ENCODE results near the gene CACNA2D4.
"Not testable (repeated sequence)": the region's sequence is repeated elsewhere in the genome, so short reads cannot be mapped to it uniquely, and the experiment has no call there.

Gene CACNA2D4

GRCh38 chr12:1946296-1946695, 27.8 kb upstream of the CACNA2D4 start:
- no peak overlapping the region for H3K27ac ChIP-seq (ENCODE audit: low read depth in 2 of 2, low read length in 2 of 2)
- H3K4me1 ChIP-seq (ENCODE audit: control insufficient read depth in 2 of 2, insufficient read depth in 2 of 2, low read length in 2 of 2) = peaks cover 0 to 4% of the 10 kb centered on the region in 2 donors
- peaks cover 27 to 38% of the 10 kb centered on the region in 2 donors for H3K36me3 ChIP-seq (ENCODE audit: control insufficient read depth in 2 of 2, insufficient read depth in 2 of 2, low read length in 2 of 2)
- H3K9ac ChIP-seq (ENCODE audit: low read depth in 1 of 2, low read length in 2 of 2) = no peak overlapping the region
- H3K4me3 ChIP-seq (ENCODE audit: low read length in 2 of 2) = no peak overlapping the region
- no peaks in the 10 kb centered on the region for H3K27me3 ChIP-seq (ENCODE audit: control insufficient read depth in 2 of 2, insufficient read depth in 2 of 2, low read length in 2 of 2)
- no peaks in the 10 kb centered on the region for H3K9me3 ChIP-seq (ENCODE audit: control insufficient read depth in 2 of 2, low read length in 2 of 2)

GRCh38 chr12:1945502-1945901, 27.1 kb upstream of the CACNA2D4 start:
- H3K9ac ChIP-seq (ENCODE audit: low read depth in 1 of 2, low read length in 2 of 2); H3K27ac ChIP-seq (ENCODE audit: low read depth in 2 of 2, low read length in 2 of 2); H3K9me3 ChIP-seq (ENCODE audit: control insufficient read depth in 2 of 2, low read length in 2 of 2); H3K4me3 ChIP-seq (ENCODE audit: low read length in 2 of 2); H3K4me1 ChIP-seq (ENCODE audit: control insufficient read depth in 2 of 2, insufficient read depth in 2 of 2, low read length in 2 of 2); H3K27me3 ChIP-seq (ENCODE audit: control insufficient read depth in 2 of 2, insufficient read depth in 2 of 2, low read length in 2 of 2): not testable (repeated sequence)
- peaks cover 25 to 38% of the 10 kb centered on the region in 2 donors for H3K36me3 ChIP-seq (ENCODE audit: control insufficient read depth in 2 of 2, insufficient read depth in 2 of 2, low read length in 2 of 2)

GRCh38 chr12:1939801-1940607, 21.6 kb upstream of the CACNA2D4 start:
- Histone ChIP-seq H3K27ac (ENCODE audit: low read depth in 2 of 2, low read length in 2 of 2) (peak overlapping the region; percentile 86 to 94), H3K4me3 (ENCODE audit: low read length in 2 of 2) (peak overlapping the region; percentile 50 to 65), H3K4me1 (ENCODE audit: control insufficient read depth in 2 of 2, insufficient read depth in 2 of 2, low read length in 2 of 2) (peaks cover 33 to 49% of the 10 kb centered on the region in 2 donors), H3K9ac (ENCODE audit: low read depth in 1 of 2, low read length in 2 of 2) (peak overlapping the region; percentile 48 to 74), H3K9me3 (ENCODE audit: control insufficient read depth in 2 of 2, low read length in 2 of 2) (no peaks in the 10 kb centered on the region), H3K27me3 (ENCODE audit: control insufficient read depth in 2 of 2, insufficient read depth in 2 of 2, low read length in 2 of 2) (no peaks in the 10 kb centered on the region), H3K36me3 (ENCODE audit: control insufficient read depth in 2 of 2, insufficient read depth in 2 of 2, low read length in 2 of 2) (peaks cover 0 to 9% of the 10 kb centered on the region in 2 donors)

GRCh38 chr12:1939331-1939730, 20.9 kb upstream of the CACNA2D4 start:
- Histone ChIP-seq H3K4me3 (ENCODE audit: low read length in 2 of 2) (peak overlapping the region; percentile 50 to 65), H3K9ac (ENCODE audit: low read depth in 1 of 2, low read length in 2 of 2) (peak overlapping the region in 1 of 2 donors; percentile 48), H3K27ac (ENCODE audit: low read depth in 2 of 2, low read length in 2 of 2) (peak overlapping the region; percentile 86 to 94)

GRCh38 chr12:1937481-1938224, 19.2 kb upstream of the CACNA2D4 start:
- Histone ChIP-seq H3K27ac (ENCODE audit: low read depth in 2 of 2, low read length in 2 of 2) (peak overlapping the region; percentile 93 to 94), H3K9ac (ENCODE audit: low read depth in 1 of 2, low read length in 2 of 2) (peak overlapping the region; percentile 56 to 66), H3K4me1 (ENCODE audit: control insufficient read depth in 2 of 2, insufficient read depth in 2 of 2, low read length in 2 of 2) (peaks cover 37 to 54% of the 10 kb centered on the region in 2 donors), H3K27me3 (ENCODE audit: control insufficient read depth in 2 of 2, insufficient read depth in 2 of 2, low read length in 2 of 2) (no peaks in the 10 kb centered on the region), H3K4me3 (ENCODE audit: low read length in 2 of 2) (peak overlapping the region in 1 of 2 donors; percentile 7), H3K36me3 (ENCODE audit: control insufficient read depth in 2 of 2, insufficient read depth in 2 of 2, low read length in 2 of 2) (peaks cover 0 to 9% of the 10 kb centered on the region in 2 donors), H3K9me3 (ENCODE audit: control insufficient read depth in 2 of 2, low read length in 2 of 2) (no peaks in the 10 kb centered on the region)

More at GRCh38 chr12:1939331-1939730, 20.9 kb upstream of the CACNA2D4 start:
- no peaks in the 10 kb centered on the region for H3K27me3 ChIP-seq (ENCODE audit: control insufficient read depth in 2 of 2, insufficient read depth in 2 of 2, low read length in 2 of 2)
- no peaks in the 10 kb centered on the region for H3K9me3 ChIP-seq (ENCODE audit: control insufficient read depth in 2 of 2, low read length in 2 of 2)
- H3K36me3 ChIP-seq (ENCODE audit: control insufficient read depth in 2 of 2, insufficient read depth in 2 of 2, low read length in 2 of 2) = peaks cover 0 to 9% of the 10 kb centered on the region in 2 donors
- H3K4me1 ChIP-seq (ENCODE audit: control insufficient read depth in 2 of 2, insufficient read depth in 2 of 2, low read length in 2 of 2) = peaks cover 35 to 51% of the 10 kb centered on the region in 2 donors

- H3K36me3 ChIP-seq (ENCODE audit: control insufficient read depth in 2 of 2, insufficient read depth in 2 of 2, low read length in 2 of 2) = peaks cover 0 to 9% of the 10 kb centered on the region in 2 donors
- peak overlapping the region; percentile 66 to 73 for H3K9ac ChIP-seq (ENCODE audit: low read depth in 1 of 2, low read length in 2 of 2)
- no peaks in the 10 kb centered on the region for H3K9me3 ChIP-seq (ENCODE audit: control insufficient read depth in 2 of 2, low read length in 2 of 2)
- peaks cover 42 to 63% of the 10 kb centered on the region in 2 donors for H3K4me1 ChIP-seq (ENCODE audit: control insufficient read depth in 2 of 2, insufficient read depth in 2 of 2, low read length in 2 of 2)
- no peaks in the 10 kb centered on the region for H3K27me3 ChIP-seq (ENCODE audit: control insufficient read depth in 2 of 2, insufficient read depth in 2 of 2, low read length in 2 of 2)
- peak overlapping the region; percentile 93 to 94 for H3K27ac ChIP-seq (ENCODE audit: low read depth in 2 of 2, low read length in 2 of 2)
- H3K4me3 ChIP-seq (ENCODE audit: low read length in 2 of 2) = peak overlapping the region; percentile 56 to 70
These were observed 18.2 kb upstream of the CACNA2D4 start for GRCh38 chr12:1936406-1937320.

GRCh38 chr12:1935700-1936378, 17.4 kb upstream of the CACNA2D4 start:
- Histone ChIP-seq H3K27ac (ENCODE audit: low read depth in 2 of 2, low read length in 2 of 2) (peak overlapping the region; percentile 93 to 94), H3K4me1 (ENCODE audit: control insufficient read depth in 2 of 2, insufficient read depth in 2 of 2, low read length in 2 of 2) (peaks cover 42 to 63% of the 10 kb centered on the region in 2 donors), H3K27me3 (ENCODE audit: control insufficient read depth in 2 of 2, insufficient read depth in 2 of 2, low read length in 2 of 2) (peaks cover 0 to 1% of the 10 kb centered on the region in 2 donors), H3K9me3 (ENCODE audit: control insufficient read depth in 2 of 2, low read length in 2 of 2) (no peaks in the 10 kb centered on the region), H3K9ac (ENCODE audit: low read depth in 1 of 2, low read length in 2 of 2) (peak overlapping the region; percentile 65 to 73), H3K4me3 (ENCODE audit: low read length in 2 of 2) (peak overlapping the region; percentile 56 to 70), H3K36me3 (ENCODE audit: control insufficient read depth in 2 of 2, insufficient read depth in 2 of 2, low read length in 2 of 2) (peaks cover 0 to 6% of the 10 kb centered on the region in 2 donors)

- Histone ChIP-seq H3K9ac (ENCODE audit: low read depth in 1 of 2, low read length in 2 of 2) (peak overlapping the region; percentile 24 to 73), H3K9me3 (ENCODE audit: control insufficient read depth in 2 of 2, low read length in 2 of 2) (no peaks in the 10 kb centered on the region), H3K36me3 (ENCODE audit: control insufficient read depth in 2 of 2, insufficient read depth in 2 of 2, low read length in 2 of 2) (peaks cover 0 to 6% of the 10 kb centered on the region in 2 donors), H3K27me3 (ENCODE audit: control insufficient read depth in 2 of 2, insufficient read depth in 2 of 2, low read length in 2 of 2) (peaks cover 0 to 1% of the 10 kb centered on the region in 2 donors), H3K4me3 (ENCODE audit: low read length in 2 of 2) (peak overlapping the region; percentile 56 to 70), H3K27ac (ENCODE audit: low read depth in 2 of 2, low read length in 2 of 2) (peak overlapping the region in 1 of 2 donors; percentile 93), H3K4me1 (ENCODE audit: control insufficient read depth in 2 of 2, insufficient read depth in 2 of 2, low read length in 2 of 2) (peaks cover 42 to 63% of the 10 kb centered on the region in 2 donors)
These were observed 16.8 kb upstream of the CACNA2D4 start for GRCh38 chr12:1935242-1935641.

GRCh38 chr12:1934831-1935230, 16.4 kb upstream of the CACNA2D4 start:
- Histone ChIP-seq H3K27me3 (ENCODE audit: control insufficient read depth in 2 of 2, insufficient read depth in 2 of 2, low read length in 2 of 2) (peaks cover 0 to 1% of the 10 kb centered on the region in 2 donors), H3K36me3 (ENCODE audit: control insufficient read depth in 2 of 2, insufficient read depth in 2 of 2, low read length in 2 of 2) (peaks cover 0 to 6% of the 10 kb centered on the region in 2 donors), H3K9me3 (ENCODE audit: control insufficient read depth in 2 of 2, low read length in 2 of 2) (no peaks in the 10 kb centered on the region), H3K4me1 (ENCODE audit: control insufficient read depth in 2 of 2, insufficient read depth in 2 of 2, low read length in 2 of 2) (peaks cover 42 to 62% of the 10 kb centered on the region in 2 donors), H3K27ac (ENCODE audit: low read depth in 2 of 2, low read length in 2 of 2) (no peak overlapping the region), H3K9ac (ENCODE audit: low read depth in 1 of 2, low read length in 2 of 2) (peak overlapping the region in 1 of 2 donors; percentile 73), H3K4me3 (ENCODE audit: low read length in 2 of 2) (no peak overlapping the region)

All from mucosa of rectum (tissue), 2 donors.